ENCODE measurements around the gene WNT9A. TPM values are rescaled to one million over a fixed set of nuclear protein-coding genes. Genes with fewer than 3 reads are reported as not detected.

WNT9A gene
- total RNA-seq, 1 donor from 2014 or later: 4.1 TPM

GRCh38 chr1:227942021-227942715, 5.6 kb downstream of the WNT9A start:
- DNase-seq (ENCODE audit: low read depth, low spot score): no peak

- DNase-seq (ENCODE audit: low read depth, low spot score): no peak
Measured at GRCh38 chr1:227941509-227942020, 6.2 kb downstream of the WNT9A start.

GRCh38 chr1:227940791-227941241, 6.9 kb downstream of the WNT9A start:
- no peak for DNase-seq (ENCODE audit: low read depth, low spot score)

GRCh38 chr1:227939791-227940771, 7.7 kb downstream of the WNT9A start:
- no peak for DNase-seq (ENCODE audit: low read depth, low spot score)

GRCh38 chr1:227938911-227939790, 8.6 kb downstream of the WNT9A start:
- no peak for DNase-seq (ENCODE audit: low read depth, low spot score)

- DNase-seq (ENCODE audit: low read depth, low spot score): no peak
Measured at GRCh38 chr1:227938276-227938675, 9.5 kb downstream of the WNT9A start.

GRCh38 chr1:227937838-227938145, 9.9 kb downstream of the WNT9A start:
- DNase-seq (ENCODE audit: low read depth, low spot score): no peak

- no peak for DNase-seq (ENCODE audit: low read depth, low spot score)
Measured at GRCh38 chr1:227937031-227937837, 10.5 kb downstream of the WNT9A start.

- no peak for DNase-seq (ENCODE audit: low read depth, low spot score)
Measured at GRCh38 chr1:227935826-227936225, 11.9 kb downstream of the WNT9A start.

- DNase-seq (ENCODE audit: low read depth, low spot score): no peak
Measured at GRCh38 chr1:227934476-227935313, 13.0 kb downstream of the WNT9A start.

GRCh38 chr1:227929751-227930472, 17.8 kb downstream of the WNT9A start:
- no peak for DNase-seq (ENCODE audit: low read depth, low spot score)

GRCh38 chr1:227928811-227929375, 18.8 kb downstream of the WNT9A start:
- DNase-seq (ENCODE audit: low read depth, low spot score): no peak

GRCh38 chr1:227927971-227928741, 19.6 kb downstream of the WNT9A start:
- no peak for DNase-seq (ENCODE audit: low read depth, low spot score)

- no peak for DNase-seq (ENCODE audit: low read depth, low spot score)
Measured at GRCh38 chr1:227926896-227927885, 20.5 kb downstream of the WNT9A start.

GRCh38 chr1:227926216-227926791, 21.4 kb downstream of the WNT9A start:
- DNase-seq (ENCODE audit: low read depth, low spot score): no peak

GRCh38 chr1:227925582-227926198, 22.0 kb downstream of the WNT9A start:
- DNase-seq (ENCODE audit: low read depth, low spot score): no peak

All from pulmonary artery endothelial cell (primary cell).